Measurements from ENCODE around the gene DNAH6.

The DNAH6 gene

GRCh38 chr2:84603911-84604310 lies 87.6 kb downstream of the DNAH6 start:
- in situ Hi-C loops (cut with HindIII; ENCODE audit: low sequenced_read_pairs), result no loop called here
- H3K4me3 ChIP-seq (ENCODE audit: low read depth, low read length), result no peak overlapping the region
- DNase-seq (ENCODE audit: low read depth, low spot score), result no peak
- TF ChIP-seq, protein P1, sequence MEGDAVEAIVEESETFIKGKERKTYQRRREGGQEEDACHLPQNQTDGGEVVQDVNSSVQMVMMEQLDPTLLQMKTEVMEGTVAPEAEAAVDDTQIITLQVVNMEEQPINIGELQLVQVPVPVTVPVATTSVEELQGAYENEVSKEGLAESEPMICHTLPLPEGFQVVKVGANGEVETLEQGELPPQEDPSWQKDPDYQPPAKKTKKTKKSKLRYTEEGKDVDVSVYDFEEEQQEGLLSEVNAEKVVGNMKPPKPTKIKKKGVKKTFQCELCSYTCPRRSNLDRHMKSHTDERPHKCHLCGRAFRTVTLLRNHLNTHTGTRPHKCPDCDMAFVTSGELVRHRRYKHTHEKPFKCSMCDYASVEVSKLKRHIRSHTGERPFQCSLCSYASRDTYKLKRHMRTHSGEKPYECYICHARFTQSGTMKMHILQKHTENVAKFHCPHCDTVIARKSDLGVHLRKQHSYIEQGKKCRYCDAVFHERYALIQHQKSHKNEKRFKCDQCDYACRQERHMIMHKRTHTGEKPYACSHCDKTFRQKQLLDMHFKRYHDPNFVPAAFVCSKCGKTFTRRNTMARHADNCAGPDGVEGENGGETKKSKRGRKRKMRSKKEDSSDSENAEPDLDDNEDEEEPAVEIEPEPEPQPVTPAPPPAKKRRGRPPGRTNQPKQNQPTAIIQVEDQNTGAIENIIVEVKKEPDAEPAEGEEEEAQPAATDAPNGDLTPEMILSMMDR (IDR thresholded peaks at IDR 0.05; ENCODE audit: low read depth, low read length), result no peak

- in situ Hi-C loops (cut with HindIII; ENCODE audit: low sequenced_read_pairs), result no loop called here
- no peak overlapping the region for H3K4me3 ChIP-seq (ENCODE audit: low read depth, low read length)
- TF ChIP-seq, protein P1 (IDR thresholded peaks at IDR 0.05; ENCODE audit: low read depth, low read length), result no peak
These were observed 96.8 kb downstream of the DNAH6 start for GRCh38 chr2:84613082-84613481.

DNA sequence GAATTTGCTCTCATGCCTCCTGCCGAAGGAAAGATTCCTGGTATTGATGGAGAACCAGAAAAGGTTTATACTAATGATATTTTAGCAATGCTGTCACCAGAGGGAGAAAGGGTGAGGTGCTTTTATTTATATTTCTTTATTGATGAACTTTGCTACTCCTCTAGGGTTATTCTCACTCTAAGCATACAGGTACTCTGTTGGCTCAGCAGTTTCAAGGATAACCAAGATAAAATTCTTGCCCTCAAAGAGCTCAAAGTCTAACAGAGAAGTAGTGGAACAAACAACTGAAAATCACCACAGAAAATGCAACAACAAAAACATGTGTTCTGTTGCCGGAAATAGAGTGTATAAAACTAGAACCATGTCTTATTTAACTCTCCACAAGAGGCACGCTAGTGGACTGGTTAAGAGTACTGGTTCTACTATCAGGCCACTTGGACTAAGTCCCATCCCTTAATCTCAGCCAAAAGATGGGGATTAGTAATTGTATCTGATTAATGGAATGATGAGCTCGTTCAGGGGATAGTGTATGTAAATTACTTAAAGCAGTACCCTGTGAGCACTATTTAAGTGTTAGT lies 103.6 kb downstream of the DNAH6 start:
- no peak overlapping the region for H3K4me3 ChIP-seq (ENCODE audit: low read depth, low read length)
- in situ Hi-C loops (cut with HindIII; ENCODE audit: low sequenced_read_pairs), result no loop called here
- TF ChIP-seq, protein P1 (IDR thresholded peaks at IDR 0.05; ENCODE audit: low read depth, low read length), result no peak
- no peak for DNase-seq (ENCODE audit: low read depth, low spot score)

More at GRCh38 chr2:84613082-84613481, 96.8 kb downstream of the DNAH6 start:
- no peak for DNase-seq (ENCODE audit: low read depth, low spot score)

- no peak overlapping the region for H3K4me3 ChIP-seq (ENCODE audit: low read depth, low read length)
- no peak for DNase-seq (ENCODE audit: low read depth, low spot score)
- TF ChIP-seq, protein P1 (IDR thresholded peaks at IDR 0.05; ENCODE audit: low read depth, low read length), result no peak
- in situ Hi-C loops (cut with HindIII; ENCODE audit: low sequenced_read_pairs), result no loop called here
These were observed 112.2 kb downstream of the DNAH6 start for GRCh38 chr2:84628486-84628885.

GRCh38 chr2:84629550-84629949 lies 113.3 kb downstream of the DNAH6 start:
- in situ Hi-C loops (cut with HindIII; ENCODE audit: low sequenced_read_pairs), result no loop called here
- TF ChIP-seq, protein P1 (IDR thresholded peaks at IDR 0.05; ENCODE audit: low read depth, low read length), result no peak
- no peak for DNase-seq (ENCODE audit: low read depth, low spot score)
- no peak overlapping the region for H3K4me3 ChIP-seq (ENCODE audit: low read depth, low read length)

- peak; percentile 48 for DNase-seq (ENCODE audit: low read depth, low spot score)
- TF ChIP-seq, protein P1 (IDR thresholded peaks at IDR 0.05; ENCODE audit: low read depth, low read length), result peak; percentile 59
- in situ Hi-C loops (cut with HindIII; ENCODE audit: low sequenced_read_pairs), result no loop called here
These were observed 114.7 kb downstream of the DNAH6 start for GRCh38 chr2:84631047-84631446.

More at GRCh38 chr2:84631047-84631446, 114.7 kb downstream of the DNAH6 start:
- H3K4me3 ChIP-seq (ENCODE audit: low read depth, low read length), result no peak overlapping the region
